OCI-M1 (cell line): ENCODE data around the gene IGF1R.

ENCODE experiments used
- DNase-seq: peaks from one replicate; lab custom pipeline; 2025; lab: John Stamatoyannopoulos, UW

IGF1R gene

DNA sequence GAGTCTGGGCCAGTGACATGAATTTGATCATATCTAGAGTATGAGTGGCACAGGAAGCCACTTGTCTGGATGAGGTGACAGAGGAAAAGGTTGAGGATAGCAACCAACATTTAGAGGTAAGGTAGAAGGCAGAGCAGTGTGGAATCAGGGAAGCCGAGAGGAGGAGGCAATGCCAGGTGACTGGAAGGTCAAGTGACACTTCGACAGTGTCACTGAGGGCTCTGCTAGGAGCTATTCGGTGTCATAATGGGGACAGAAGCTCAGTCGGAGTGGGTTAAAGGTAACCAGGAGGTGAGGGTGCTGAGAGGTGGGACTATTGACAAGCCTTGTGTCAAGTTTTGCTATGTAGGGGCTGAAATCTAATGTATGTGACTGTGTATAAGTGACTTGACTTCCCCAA lies 56.7 kb downstream of the IGF1R start:
- no peak for DNase-seq

GRCh38 chr15:98706387-98706786 lies 58.0 kb downstream of the IGF1R start:
- DNase-seq = no peak

- no peak for DNase-seq
Measured at GRCh38 chr15:98706986-98707385, 58.6 kb downstream of the IGF1R start.

DNA sequence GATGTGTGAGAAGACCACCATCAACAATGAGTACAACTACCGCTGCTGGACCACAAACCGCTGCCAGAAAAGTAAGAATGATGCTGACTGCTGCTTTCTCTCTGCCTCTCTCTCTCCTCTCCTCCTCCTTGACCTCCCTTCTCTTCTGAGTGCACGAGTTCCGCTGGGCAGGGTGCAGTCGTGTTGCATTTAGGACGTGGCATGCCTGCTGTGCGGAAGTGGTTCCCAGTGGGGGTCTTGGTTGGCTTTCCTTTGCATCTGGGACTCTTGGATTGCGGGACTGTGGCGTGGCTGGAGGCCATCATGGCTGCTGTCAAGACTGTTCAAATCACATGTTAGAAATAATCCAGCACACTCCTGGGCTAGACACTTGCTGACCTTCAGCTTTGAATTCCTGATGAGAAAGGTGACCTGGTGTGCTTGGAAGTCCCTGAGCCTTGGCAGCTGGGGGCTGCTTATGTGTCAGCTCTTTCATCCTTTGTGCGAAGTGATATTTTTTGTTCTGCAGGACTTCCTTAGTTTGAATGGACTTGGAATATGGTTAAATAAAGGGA lies 59.8 kb downstream of the IGF1R start:
- no peak for DNase-seq

GRCh38 chr15:98711810-98712209 lies 63.5 kb downstream of the IGF1R start:
- DNase-seq = no peak

- DNase-seq = no peak
Measured at GRCh38 chr15:98712845-98713584, 64.7 kb downstream of the IGF1R start.

DNA sequence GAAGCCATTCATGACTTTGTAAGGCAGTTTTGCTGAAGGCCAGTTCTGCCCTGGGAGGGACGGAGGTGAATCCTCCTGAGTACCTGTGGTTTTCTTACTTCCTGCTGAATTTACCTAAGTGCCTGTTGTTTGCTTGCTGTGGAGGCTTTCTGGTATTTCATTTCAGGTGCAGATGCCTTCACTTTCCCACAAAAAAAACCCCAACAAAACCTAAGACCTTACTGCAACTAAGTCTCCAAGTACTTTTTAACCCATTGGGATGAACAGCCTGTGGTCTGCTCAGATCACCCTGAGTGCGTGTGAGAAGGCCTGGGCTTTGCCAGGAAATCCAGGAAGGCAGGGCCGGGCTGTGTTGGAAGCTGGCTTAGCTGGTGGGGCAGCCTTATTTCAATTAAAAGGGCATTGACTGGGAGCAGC lies 65.3 kb downstream of the IGF1R start:
- DNase-seq = no peak

DNA sequence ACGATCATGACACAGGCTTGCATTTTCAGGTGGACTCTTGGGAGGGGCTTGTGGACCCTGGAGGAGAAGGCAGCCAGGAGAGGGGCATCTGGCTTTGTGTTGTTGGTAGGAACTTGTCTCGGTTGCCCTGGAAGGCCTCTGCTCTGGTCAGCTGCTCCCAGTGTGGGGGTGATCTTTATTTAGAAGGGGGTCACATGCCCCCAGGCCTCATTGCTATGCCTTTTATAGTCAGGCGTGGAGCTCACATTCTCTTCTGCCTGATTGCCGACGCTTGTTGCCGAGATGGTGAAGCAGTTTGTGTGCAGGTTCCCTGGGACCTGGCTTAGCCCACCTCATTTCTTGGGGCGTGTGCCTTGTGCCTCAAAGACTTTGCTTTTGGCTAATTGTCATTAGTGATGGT lies 66.6 kb downstream of the IGF1R start:
- no peak for DNase-seq

GRCh38 chr15:98715401-98715800 lies 67.1 kb downstream of the IGF1R start:
- DNase-seq = no peak

- DNase-seq = no peak
Measured at GRCh38 chr15:98715890-98716443, 67.6 kb downstream of the IGF1R start.

DNA sequence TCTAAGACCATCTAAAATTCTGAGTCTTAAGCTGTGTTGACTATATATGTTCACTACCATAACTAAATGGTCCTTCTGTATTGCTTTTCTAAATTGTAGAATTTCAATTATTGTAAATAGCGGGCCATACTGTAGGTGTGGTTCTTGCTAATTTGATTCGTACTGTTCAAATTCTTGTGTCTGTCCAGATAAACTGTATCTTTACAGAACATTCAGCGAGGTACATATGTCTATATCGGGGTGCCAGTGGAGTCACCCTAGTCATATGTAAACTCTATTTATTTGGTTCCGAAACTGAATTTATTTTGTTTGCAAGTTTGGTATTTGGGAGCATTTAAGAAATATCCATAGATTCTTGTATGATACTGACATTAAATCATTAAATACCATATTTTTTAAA lies 69.0 kb downstream of the IGF1R start:
- DNase-seq = no peak

- DNase-seq = no peak
Measured at GRCh38 chr15:98717942-98718341, 69.6 kb downstream of the IGF1R start.

DNA sequence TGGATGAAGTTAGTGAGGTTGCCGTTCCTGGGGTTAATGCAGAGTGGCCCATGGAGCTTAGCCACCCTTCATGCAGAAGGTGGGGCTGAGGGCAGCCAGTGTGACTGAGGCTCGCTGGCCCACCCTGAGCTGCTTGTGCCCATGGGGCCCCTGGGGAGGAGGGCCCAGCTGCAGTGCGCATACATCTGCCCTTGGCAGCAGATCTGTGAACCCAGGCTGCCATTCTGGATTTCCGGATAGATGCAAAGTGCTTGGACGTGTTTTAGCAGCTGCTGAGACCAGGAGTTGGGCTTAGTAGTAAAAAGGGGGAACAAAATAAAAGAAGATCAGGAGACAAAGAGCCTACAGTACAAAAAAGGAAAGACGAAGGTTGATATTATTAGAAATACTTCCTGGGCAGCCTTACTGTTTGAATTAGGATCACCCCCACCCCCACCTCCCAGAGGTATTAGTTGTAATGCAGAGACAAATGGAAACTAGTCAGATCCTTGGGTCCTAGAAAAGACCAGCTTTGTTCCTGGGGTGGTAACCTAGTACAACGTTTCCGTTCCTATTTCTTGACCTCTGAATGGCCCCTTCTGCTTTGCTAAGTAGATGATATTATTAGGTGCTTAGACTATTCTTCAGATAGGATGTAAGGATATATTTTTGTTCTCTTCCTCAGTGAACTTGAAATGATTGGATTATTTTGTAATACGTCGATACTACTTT lies 70.2 kb downstream of the IGF1R start:
- no peak for DNase-seq

DNA sequence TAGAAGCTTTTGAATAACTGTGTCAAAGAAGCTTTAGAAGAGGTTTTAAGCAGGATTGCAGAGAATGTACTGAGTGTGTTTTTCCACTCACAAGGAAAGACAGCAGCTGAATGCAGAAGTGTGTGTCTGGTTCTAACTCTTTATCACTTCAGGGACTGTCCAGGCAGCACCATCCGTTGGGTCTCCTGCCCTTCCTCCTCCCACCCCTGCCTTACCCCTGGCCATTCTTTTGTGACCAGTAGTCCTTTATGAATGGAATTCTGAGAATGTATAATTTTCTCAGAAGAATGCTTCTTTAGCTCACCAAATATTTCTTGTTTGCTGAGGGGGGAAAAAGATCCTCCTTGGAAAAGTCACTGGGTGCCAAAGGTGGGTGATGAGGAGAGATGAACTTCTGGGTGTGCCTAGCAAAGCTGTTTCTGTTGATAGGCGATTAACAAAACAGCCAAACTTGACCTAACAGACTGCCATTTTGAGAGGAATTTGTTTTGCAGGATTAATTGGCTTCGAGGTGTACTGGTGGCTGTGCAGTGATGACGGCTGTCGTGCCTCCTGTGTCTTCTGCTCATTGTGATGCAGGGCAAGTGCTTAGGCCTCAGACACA lies 70.9 kb downstream of the IGF1R start:
- DNase-seq = no peak

- DNase-seq = no peak
Measured at GRCh38 chr15:98720031-98720430, 71.7 kb downstream of the IGF1R start.

- no peak for DNase-seq
Measured at GRCh38 chr15:98720577-98721565, 72.5 kb downstream of the IGF1R start.

- no peak for DNase-seq
Measured at GRCh38 chr15:98722209-98722608, 73.9 kb downstream of the IGF1R start.

- DNase-seq = no peak
Measured at GRCh38 chr15:98722645-98723044, 74.3 kb downstream of the IGF1R start.

GRCh38 chr15:98723195-98723594 lies 74.9 kb downstream of the IGF1R start:
- no peak for DNase-seq

DNA sequence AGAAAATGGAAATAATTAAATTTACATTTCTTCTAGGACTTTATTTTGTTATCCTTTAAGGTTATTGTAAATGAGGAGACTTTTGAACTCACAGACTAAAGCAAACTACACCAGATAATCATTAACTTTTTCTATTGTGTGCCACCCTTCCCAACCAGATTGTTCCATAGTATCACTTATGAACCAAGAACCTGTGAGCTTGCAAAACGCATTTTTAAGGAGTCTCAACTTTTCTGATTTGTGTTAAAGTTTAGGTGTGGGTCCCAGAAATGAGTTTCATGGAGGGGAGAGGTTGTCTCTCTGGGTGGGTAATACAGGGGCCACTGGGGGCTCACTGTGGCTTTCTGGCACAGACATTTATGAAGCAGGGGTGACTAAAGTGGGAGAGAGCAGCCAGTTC lies 75.7 kb downstream of the IGF1R start:
- DNase-seq = no peak

- no peak for DNase-seq
Measured at GRCh38 chr15:98724494-98724893, 76.2 kb downstream of the IGF1R start.
